ENCODE measurements around the gene FLOT1. TPM values are rescaled to one million over a fixed set of nuclear protein-coding genes. Genes with fewer than 3 reads are reported as not detected.
"Not testable (repeated sequence)": the region's sequence is repeated elsewhere in the genome, so short reads cannot be mapped to it uniquely, and the experiment has no call there.

Gene FLOT1
- total and polyA plus RNA-seq, 4 donors, result 153 to 222 (median 192) TPM

DNA sequence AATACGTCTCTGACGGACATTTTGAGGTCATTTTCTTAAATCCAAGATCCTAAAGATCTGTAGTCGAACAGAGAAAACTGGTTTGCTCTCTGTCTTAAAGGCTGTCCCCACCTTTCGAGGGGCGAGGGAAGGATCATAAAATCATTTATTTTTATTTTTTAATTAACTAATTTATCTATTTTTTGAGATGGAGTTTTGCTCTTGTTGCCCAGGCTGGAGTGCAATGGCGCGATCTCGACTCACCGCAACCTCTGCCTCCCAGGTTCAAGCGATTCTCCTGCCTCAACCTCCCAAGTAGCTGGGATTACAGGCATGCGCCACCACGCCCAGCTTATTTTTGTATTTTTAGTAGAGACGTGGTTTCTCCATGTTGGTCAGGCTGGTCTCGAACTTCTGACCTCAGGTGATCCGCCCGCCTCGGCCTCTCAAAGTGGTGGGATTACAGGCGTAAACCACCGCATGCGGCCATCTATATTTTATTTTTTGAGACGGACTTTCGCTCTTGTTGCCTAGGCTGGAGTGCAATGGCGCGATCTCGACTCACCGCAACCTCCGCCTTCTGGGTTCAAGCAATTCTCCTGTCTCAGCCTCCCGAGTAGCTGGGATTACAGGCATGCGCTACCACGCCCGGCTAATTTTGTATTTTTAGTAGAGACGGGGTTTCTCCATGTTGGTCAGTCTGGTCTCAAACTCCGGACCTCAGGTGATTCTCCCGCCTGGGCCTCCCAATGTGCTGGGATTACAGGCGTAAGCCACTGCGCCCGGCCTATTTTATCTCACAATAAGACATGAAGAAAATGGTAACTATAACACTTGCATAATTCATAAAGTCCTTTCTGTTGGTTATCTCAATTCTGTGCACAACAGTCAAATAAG is 24.4 kb downstream of the FLOT1 start:
- H3K27me3 ChIP-seq (ENCODE audit: control insufficient read depth in 1 of 2, insufficient read depth in 2 of 2, low read length in 1 of 2); H3K27ac ChIP-seq (ENCODE audit: low read depth in 1 of 2, low read length in 2 of 2); H3K4me1 ChIP-seq (ENCODE audit: control insufficient read depth in 1 of 2, insufficient read depth in 2 of 2, low read length in 2 of 2); H3K36me3 ChIP-seq (ENCODE audit: control insufficient read depth in 1 of 2, insufficient read depth in 2 of 2, low read length in 1 of 2); H3K4me3 ChIP-seq (ENCODE audit: low read length in 2 of 2); H3K9me3 ChIP-seq (ENCODE audit: control insufficient read depth, low read length); ATAC-seq (ENCODE audit: low FRiP score): not testable (repeated sequence)
- intact Hi-C loops (cut with DNase I), result loop anchor here in 1 of 2 donors (1.0 kb wide), 2 partner anchors 31 to 36 kb away; no protein-coding TSS in a partner anchor
- WGBS, 2 donors, result 79 to 81% methylated on average over 37 of the region's 37 CpGs
- DNase-seq, result peak in 1 of 2 donors; percentile 38

DNA sequence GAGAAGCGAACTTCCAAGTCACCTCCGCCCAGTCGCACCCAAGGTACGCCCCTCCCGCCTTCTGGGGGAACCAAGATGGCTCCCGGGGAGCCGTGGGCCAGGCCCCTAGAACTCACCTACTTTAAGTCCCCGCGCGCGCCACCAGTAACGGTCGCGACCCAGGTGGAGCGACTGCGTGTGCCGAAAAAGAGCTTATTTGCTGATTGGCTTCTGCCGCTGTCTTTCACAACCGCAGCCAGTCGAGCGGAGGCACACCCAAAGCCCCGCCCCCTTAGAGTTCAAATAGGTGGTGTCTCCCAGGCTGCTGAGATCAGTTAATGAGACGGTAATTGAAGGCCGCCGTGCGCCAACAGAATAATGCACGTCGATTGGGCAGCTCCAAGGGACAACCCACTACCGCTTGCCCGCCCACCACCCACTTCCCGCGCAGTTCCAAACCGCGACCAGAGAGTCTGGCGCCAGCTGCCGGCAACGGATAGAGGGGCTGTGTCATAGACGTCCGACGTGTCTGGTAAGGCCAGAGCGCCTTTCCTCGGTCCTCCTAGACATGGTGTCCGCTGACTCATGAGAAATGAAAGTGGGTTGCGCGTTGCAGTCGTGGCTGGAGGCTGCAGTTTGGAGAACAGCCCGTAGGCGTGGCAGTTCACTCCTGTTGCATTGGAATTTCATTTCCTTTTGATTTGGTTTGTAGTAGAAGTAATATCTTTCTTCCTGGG is 25.2 kb downstream of the FLOT1 start, which contains the start of gene MDC1:
Gene MDC1, minus strand, starts transcription at position 153 of the 716 bp plus-strand sequence. CDS start 2,106 bp downstream, outside the sequence.
- intact Hi-C loops (cut with DNase I), result loop anchor here in 1 of 2 donors (1.0 kb wide), 2 partner anchors 30 to 35 kb away; no protein-coding TSS in a partner anchor
- peaks cover 0 to 4% of the 10 kb centered on the region in 2 donors for H3K36me3 ChIP-seq (ENCODE audit: control insufficient read depth in 1 of 2, insufficient read depth in 2 of 2, low read length in 1 of 2)
- H3K9me3 ChIP-seq (ENCODE audit: control insufficient read depth, low read length), result no peaks in the 10 kb centered on the region
- ATAC-seq (ENCODE audit: low FRiP score), result peak; percentile 91
- H3K4me1 ChIP-seq (ENCODE audit: control insufficient read depth in 1 of 2, insufficient read depth in 2 of 2, low read length in 2 of 2), result no peaks in the 10 kb centered on the region
- peak within 1 kb of the TSS; percentile 51 to 68 for H3K27ac ChIP-seq (ENCODE audit: low read depth in 1 of 2, low read length in 2 of 2)
- WGBS, 2 donors, result 0% methylated on average over 48 of the region's 48 CpGs
- peak; percentile 100 for DNase-seq
- no peaks in the 10 kb centered on the region for H3K27me3 ChIP-seq (ENCODE audit: control insufficient read depth in 1 of 2, insufficient read depth in 2 of 2, low read length in 1 of 2)
- H3K4me3 ChIP-seq (ENCODE audit: low read length in 2 of 2), result peak within 1 kb of the TSS; percentile 15 to 58

GRCh38 chr6:30716879-30717128 is 25.7 kb downstream of the FLOT1 start:
- no peak for DNase-seq
- intact Hi-C loops (cut with DNase I), result loop anchor here in 1 of 2 donors (1.0 kb wide), 2 partner anchors 30 to 35 kb away; no protein-coding TSS in a partner anchor
- Histone ChIP-seq H3K27ac (ENCODE audit: low read depth in 1 of 2, low read length in 2 of 2) (peak overlapping the region; percentile 51 to 68), H3K4me1 (ENCODE audit: control insufficient read depth in 1 of 2, insufficient read depth in 2 of 2, low read length in 2 of 2) (no peaks in the 10 kb centered on the region), H3K9me3 (ENCODE audit: control insufficient read depth, low read length) (no peaks in the 10 kb centered on the region), H3K36me3 (ENCODE audit: control insufficient read depth in 1 of 2, insufficient read depth in 2 of 2, low read length in 1 of 2) (peaks cover 0 to 5% of the 10 kb centered on the region in 2 donors), H3K4me3 (ENCODE audit: low read length in 2 of 2) (peak overlapping the region; percentile 15 to 58), H3K27me3 (ENCODE audit: control insufficient read depth in 1 of 2, insufficient read depth in 2 of 2, low read length in 1 of 2) (no peaks in the 10 kb centered on the region)
- ATAC-seq (ENCODE audit: low FRiP score), result no peak
- WGBS, 2 donors, result 2 to 5% methylated on average over 8 of the region's 8 CpGs

DNA sequence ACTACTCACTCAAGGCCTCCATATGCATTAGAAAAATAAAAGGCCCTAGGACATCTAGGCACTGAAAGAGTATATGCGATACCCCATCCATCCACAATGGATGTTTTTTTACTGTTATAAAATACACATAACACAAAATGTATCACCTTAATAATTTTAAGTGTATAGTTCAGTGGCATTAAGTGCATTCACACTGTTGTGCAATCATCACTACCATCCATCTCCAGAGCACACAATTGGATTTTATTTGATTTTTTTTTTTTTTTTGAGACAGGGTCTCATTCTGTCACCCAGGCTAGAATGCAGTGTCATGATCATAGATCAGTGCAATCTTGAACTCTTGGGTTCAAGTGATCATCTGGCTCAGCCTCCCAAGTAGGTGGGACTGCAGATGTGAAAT is 28.2 kb downstream of the FLOT1 start:
- no peaks in the 10 kb centered on the region for H3K9me3 ChIP-seq (ENCODE audit: control insufficient read depth, low read length)
- ATAC-seq (ENCODE audit: low FRiP score) (no peak), DNase-seq (no peak)
- WGBS, 2 donors, result 95 to 97% methylated on average over 1 of the region's 1 CpG
- H3K36me3 ChIP-seq (ENCODE audit: control insufficient read depth in 1 of 2, insufficient read depth in 2 of 2, low read length in 1 of 2), result peaks cover 5 to 7% of the 10 kb centered on the region in 2 donors
- H3K4me3 ChIP-seq (ENCODE audit: low read length in 2 of 2), result no peak overlapping the region
- no peak overlapping the region for H3K27ac ChIP-seq (ENCODE audit: low read depth in 1 of 2, low read length in 2 of 2)
- H3K4me1 ChIP-seq (ENCODE audit: control insufficient read depth in 1 of 2, insufficient read depth in 2 of 2, low read length in 2 of 2), result no peaks in the 10 kb centered on the region
- no peaks in the 10 kb centered on the region for H3K27me3 ChIP-seq (ENCODE audit: control insufficient read depth in 1 of 2, insufficient read depth in 2 of 2, low read length in 1 of 2)
- intact Hi-C loops (cut with DNase I), result no loop called here

DNA sequence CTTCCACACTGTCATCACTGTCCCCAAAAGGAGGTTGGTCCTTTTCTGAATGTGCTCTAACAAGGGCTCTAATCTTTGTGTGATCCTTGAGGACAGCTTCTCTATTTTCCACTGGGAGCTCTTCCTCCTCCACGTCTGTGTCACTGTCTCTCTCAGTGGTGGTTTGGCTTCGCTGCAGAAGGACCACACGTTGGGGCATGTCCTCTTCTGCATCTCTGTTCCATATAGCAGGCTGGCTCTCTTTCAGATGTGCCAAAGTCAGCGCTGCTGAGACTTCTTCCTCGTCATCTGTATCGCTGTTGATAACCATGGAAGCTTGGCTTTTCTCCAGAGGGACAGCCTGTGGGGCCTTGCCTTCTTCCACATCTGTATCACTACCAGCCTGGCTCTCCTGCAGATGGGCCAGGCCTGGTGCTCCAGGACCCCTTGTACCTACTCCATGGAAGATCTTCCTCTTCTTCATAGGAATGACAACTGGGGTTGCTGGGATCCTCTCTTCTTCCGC is 30.0 kb downstream of the FLOT1 start:
- no peaks in the 10 kb centered on the region for H3K9me3 ChIP-seq (ENCODE audit: control insufficient read depth, low read length)
- DNase-seq (peak in 1 of 2 donors; percentile 24), ATAC-seq (ENCODE audit: low FRiP score) (no peak)
- 87% methylated on average over 7 of the region's 7 CpGs for WGBS, 2 donors
- no peak overlapping the region for H3K4me3 ChIP-seq (ENCODE audit: low read length in 2 of 2)
- H3K36me3 ChIP-seq (ENCODE audit: control insufficient read depth in 1 of 2, insufficient read depth in 2 of 2, low read length in 1 of 2), result peaks cover 5 to 7% of the 10 kb centered on the region in 2 donors
- no peak overlapping the region for H3K27ac ChIP-seq (ENCODE audit: low read depth in 1 of 2, low read length in 2 of 2)
- intact Hi-C loops (cut with DNase I), result no loop called here
- no peaks in the 10 kb centered on the region for H3K27me3 ChIP-seq (ENCODE audit: control insufficient read depth in 1 of 2, insufficient read depth in 2 of 2, low read length in 1 of 2)
- no peaks in the 10 kb centered on the region for H3K4me1 ChIP-seq (ENCODE audit: control insufficient read depth in 1 of 2, insufficient read depth in 2 of 2, low read length in 2 of 2)

DNA sequence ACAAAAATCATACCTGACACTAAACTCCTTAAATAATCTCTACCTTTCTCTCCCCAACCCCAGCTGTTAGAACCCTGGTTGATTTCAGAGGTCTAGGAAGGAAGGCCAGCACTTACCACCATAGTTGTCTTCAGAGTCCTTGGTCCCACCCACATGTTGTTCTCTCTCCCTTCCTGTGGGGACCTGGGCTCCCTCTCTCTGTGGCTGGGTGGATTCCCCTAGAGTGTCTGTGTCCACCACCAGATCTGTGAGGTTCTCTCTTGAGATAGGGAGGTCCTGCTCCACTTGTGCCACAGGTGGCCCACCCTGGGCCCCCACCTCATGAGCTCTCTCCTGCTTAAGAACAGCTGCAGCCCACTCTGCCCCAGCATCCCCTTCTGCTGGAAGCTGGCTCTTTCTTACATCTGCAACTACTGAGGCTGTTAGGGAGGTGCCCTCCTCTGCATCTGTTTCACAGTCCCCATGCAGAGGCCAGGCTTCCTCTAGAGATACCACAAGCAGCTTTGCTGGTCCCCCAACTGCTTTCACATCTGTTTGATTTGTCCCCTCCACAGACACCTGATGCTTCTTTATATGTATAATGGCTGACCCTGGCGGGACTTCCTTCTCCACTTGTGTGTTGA is 30.6 kb downstream of the FLOT1 start:
- no peaks in the 10 kb centered on the region for H3K27me3 ChIP-seq (ENCODE audit: control insufficient read depth in 1 of 2, insufficient read depth in 2 of 2, low read length in 1 of 2)
- H3K4me1 ChIP-seq (ENCODE audit: control insufficient read depth in 1 of 2, insufficient read depth in 2 of 2, low read length in 2 of 2), result no peaks in the 10 kb centered on the region
- ATAC-seq (ENCODE audit: low FRiP score) (no peak), DNase-seq (peak in 1 of 2 donors; percentile 21)
- H3K27ac ChIP-seq (ENCODE audit: low read depth in 1 of 2, low read length in 2 of 2), result no peak overlapping the region
- no peaks in the 10 kb centered on the region for H3K9me3 ChIP-seq (ENCODE audit: control insufficient read depth, low read length)
- WGBS, 2 donors, result 94% methylated on average over 1 of the region's 1 CpG
- H3K36me3 ChIP-seq (ENCODE audit: control insufficient read depth in 1 of 2, insufficient read depth in 2 of 2, low read length in 1 of 2), result peaks cover 5 to 7% of the 10 kb centered on the region in 2 donors
- intact Hi-C loops (cut with DNase I), result no loop called here
- H3K4me3 ChIP-seq (ENCODE audit: low read length in 2 of 2), result no peak overlapping the region

DNA sequence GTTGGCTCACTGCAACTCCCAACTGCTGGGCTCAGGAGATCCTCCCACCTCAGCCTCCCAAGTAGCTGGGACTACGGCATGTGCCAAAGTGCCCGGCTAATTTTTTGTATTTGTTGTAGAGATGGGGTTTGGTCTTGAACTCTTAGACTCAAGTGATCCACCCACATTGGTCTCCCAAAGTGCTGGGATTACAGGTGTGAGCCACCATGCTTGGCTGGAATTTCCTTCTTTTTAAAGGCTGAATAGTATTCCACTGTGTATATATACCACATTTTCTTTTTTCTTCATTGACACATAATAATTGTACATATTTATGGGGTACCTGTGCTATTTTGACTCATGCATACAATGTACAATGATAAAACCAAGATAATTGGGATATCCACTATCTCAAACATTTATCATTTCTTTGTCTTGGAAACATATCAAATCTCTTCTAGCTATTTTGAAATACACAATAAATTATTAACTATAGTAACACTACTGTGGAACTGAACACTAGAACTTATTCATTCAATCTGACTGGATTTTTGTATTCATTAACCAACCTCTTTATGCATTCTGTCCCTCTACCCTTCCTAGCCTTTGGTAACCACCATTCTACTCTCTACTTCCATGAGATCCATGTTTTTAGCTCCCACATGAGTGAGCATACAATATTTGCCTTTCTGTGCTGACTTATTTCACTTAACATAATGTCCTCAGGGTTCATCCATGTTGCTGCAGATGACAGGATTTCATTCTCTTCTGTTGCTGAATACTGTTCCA is 33.2 kb downstream of the FLOT1 start:
- Histone ChIP-seq H3K27me3 (ENCODE audit: control insufficient read depth in 1 of 2, insufficient read depth in 2 of 2, low read length in 1 of 2) (no peaks in the 10 kb centered on the region), H3K36me3 (ENCODE audit: control insufficient read depth in 1 of 2, insufficient read depth in 2 of 2, low read length in 1 of 2) (peaks cover 5 to 7% of the 10 kb centered on the region in 2 donors), H3K9me3 (ENCODE audit: control insufficient read depth, low read length) (no peaks in the 10 kb centered on the region), H3K4me1 (ENCODE audit: control insufficient read depth in 1 of 2, insufficient read depth in 2 of 2, low read length in 2 of 2) (no peaks in the 10 kb centered on the region), H3K27ac (ENCODE audit: low read depth in 1 of 2, low read length in 2 of 2) (no peak overlapping the region), H3K4me3 (ENCODE audit: low read length in 2 of 2) (no peak overlapping the region)
- intact Hi-C loops (cut with DNase I), result no loop called here
- 96 to 100% methylated on average over 2 of the region's 2 CpGs for WGBS, 2 donors
- DNase-seq (no peak), ATAC-seq (ENCODE audit: low FRiP score) (no peak)

DNA sequence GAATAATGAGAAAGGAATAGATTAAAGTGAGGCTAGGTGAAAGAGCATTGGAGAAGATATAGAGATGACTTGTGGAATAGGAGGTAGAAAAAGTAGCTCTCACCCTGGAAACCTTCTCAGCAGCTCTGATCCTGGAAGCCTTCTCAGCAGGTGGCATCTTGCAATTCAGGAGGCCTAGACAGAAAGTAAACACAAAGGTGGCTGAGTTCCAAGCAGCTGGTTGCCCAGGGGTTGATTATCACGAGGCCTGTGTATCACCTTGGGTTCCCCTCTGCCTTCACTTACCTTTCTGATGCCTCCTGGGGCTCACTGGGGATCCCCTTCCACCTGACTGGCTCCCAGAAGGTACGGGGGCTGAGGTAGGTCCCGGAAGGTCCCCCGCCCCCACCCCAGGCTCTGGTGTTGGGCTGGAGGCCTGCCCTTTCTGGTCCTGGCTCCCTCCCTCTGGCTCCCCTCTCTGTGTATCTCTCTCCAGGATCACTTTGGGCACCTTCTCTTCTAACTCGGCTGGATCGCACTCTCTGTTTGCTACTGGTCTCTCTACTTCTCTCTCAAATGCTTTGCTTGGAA is 35.1 kb downstream of the FLOT1 start:
- intact Hi-C loops (cut with DNase I), result no loop called here
- Histone ChIP-seq H3K4me1 (ENCODE audit: control insufficient read depth in 1 of 2, insufficient read depth in 2 of 2, low read length in 2 of 2) (no peaks in the 10 kb centered on the region), H3K4me3 (ENCODE audit: low read length in 2 of 2) (no peak overlapping the region), H3K9me3 (ENCODE audit: control insufficient read depth, low read length) (no peaks in the 10 kb centered on the region), H3K27me3 (ENCODE audit: control insufficient read depth in 1 of 2, insufficient read depth in 2 of 2, low read length in 1 of 2) (no peaks in the 10 kb centered on the region), H3K36me3 (ENCODE audit: control insufficient read depth in 1 of 2, insufficient read depth in 2 of 2, low read length in 1 of 2) (peaks cover 3 to 5% of the 10 kb centered on the region in 2 donors), H3K27ac (ENCODE audit: low read depth in 1 of 2, low read length in 2 of 2) (no peak overlapping the region)
- WGBS, 2 donors, result 69 to 78% methylated on average over 6 of the region's 6 CpGs
- peak in 1 of 2 donors; percentile 57 for DNase-seq
- ATAC-seq (ENCODE audit: low FRiP score), result no peak
